Brain microvascular endothelial cell (primary cell): ENCODE data around the gene CFAP69.
A peak's percentile ranks its signal among the peaks of the same experiment; 100 is the strongest.

Source experiments
- DNase-seq: peaks from one replicate; pipeline ENCODE4 v3.0.0-alpha.2; 2020
- H3K27ac ChIP-seq: fragments of 250-450 bp; sonication (Bioruptor Pico); 2 replicates; pipeline ENCODE4 v1.5.1; 2020; ENCODE audit warnings: mild to moderate bottlenecking, moderate library complexity
- H3K27me3 ChIP-seq: fragments of 250-450 bp; sonication (Bioruptor Pico); replicated peaks from 2 replicates; pipeline ENCODE4 v1.5.1; 2020; ENCODE audit warnings: mild to moderate bottlenecking
- H3K36me3 ChIP-seq: fragments of 250-450 bp; sonication (Bioruptor Pico); replicated peaks from 2 replicates; pipeline ENCODE4 v1.5.1; 2020; ENCODE audit warnings: mild to moderate bottlenecking
- H3K4me3 ChIP-seq: 2 replicates; pipeline ENCODE4 v1.5.1; 2011; ENCODE audit warnings: low read depth, mild to moderate bottlenecking, control low read depth, low read length, moderate library complexity
- CTCF ChIP-seq: IDR thresholded peaks from 2 replicates; pipeline ENCODE4 v1.5.1; 2011; ENCODE audit warnings: low read depth, mild to moderate bottlenecking, moderate library complexity, low read length, control low read depth, inconsistent platforms; ENCODE audit errors: missing control alignments
- in situ Hi-C: cut with HindIII; loops from 2 replicates; pipeline ENCODE4 v1.10.0; 2017; ENCODE audit warnings: low sequenced_read_pairs, low pct_ligation_motif_present

Gene CFAP69

GRCh38 chr7:90270431-90271178 is 25.6 kb downstream of the CFAP69 start:
- Histone ChIP-seq H3K36me3 (no peaks in the 10 kb centered on the region), H3K4me3 (no peak overlapping the region), H3K27ac (no peak overlapping the region), H3K27me3 (no peaks in the 10 kb centered on the region)
- TF ChIP-seq CTCF, result no peak
- no peak for DNase-seq
- in situ Hi-C loops, result no loop called here

- Histone ChIP-seq H3K27ac (peak overlapping the region; percentile 4), H3K4me3 (no peak overlapping the region), H3K36me3 (no peaks in the 10 kb centered on the region), H3K27me3 (no peaks in the 10 kb centered on the region)
- TF ChIP-seq CTCF, result no peak
- DNase-seq, result peak; percentile 16
- in situ Hi-C loops, result no loop called here
Observed at GRCh38 chr7:90271753-90272152, 26.8 kb downstream of the CFAP69 start.

- no peaks in the 10 kb centered on the region for H3K27me3 ChIP-seq
- in situ Hi-C loops, result no loop called here
- no peak for TF ChIP-seq CTCF
- H3K4me3 ChIP-seq, result no peak overlapping the region
- no peak for DNase-seq
- no peak overlapping the region for H3K27ac ChIP-seq
- H3K36me3 ChIP-seq, result no peaks in the 10 kb centered on the region
Observed at GRCh38 chr7:90272242-90272641, 27.3 kb downstream of the CFAP69 start.

GRCh38 chr7:90274161-90274560 is 29.2 kb downstream of the CFAP69 start:
- no peak for DNase-seq
- no peaks in the 10 kb centered on the region for H3K27me3 ChIP-seq
- H3K36me3 ChIP-seq, result no peaks in the 10 kb centered on the region
- in situ Hi-C loops, result no loop called here
- TF ChIP-seq CTCF, result no peak
- no peak overlapping the region for H3K27ac ChIP-seq
- H3K4me3 ChIP-seq, result no peak overlapping the region

- Histone ChIP-seq H3K27ac (no peak overlapping the region), H3K4me3 (no peak overlapping the region), H3K27me3 (no peaks in the 10 kb centered on the region), H3K36me3 (no peaks in the 10 kb centered on the region)
- DNase-seq, result no peak
- in situ Hi-C loops, result no loop called here
- TF ChIP-seq CTCF, result no peak
Observed at GRCh38 chr7:90276033-90276728, 31.2 kb downstream of the CFAP69 start.
